Liver (tissue), 3 donors: ENCODE data around the gene SMIM36.
"Not testable (repeated sequence)": the region's sequence is repeated elsewhere in the genome, so short reads cannot be mapped to it uniquely, and the experiment has no call there.

Experiments
- ATF3 ChIP-seq: IDR thresholded peaks from 2 replicates; pipeline ENCODE4 v1.6.1; 2016; ENCODE audit warnings: antibody characterized with exemption
- CTCF ChIP-seq: fragments of 150-350 bp; IDR thresholded peaks from 2 replicates; pipeline ENCODE4 v1.5.1; 2017; ENCODE audit warnings: improper control_type of control experiment, low read depth, low read length; ENCODE audit not compliant: missing input control
- JUND ChIP-seq, 2 donors: IDR thresholded peaks; 2 replicates each; pipeline ENCODE4 v1.6.1; 2016; ENCODE audit warnings: antibody characterized with exemption in 2 of 2
- MAX ChIP-seq: IDR thresholded peaks from 2 replicates; pipeline ENCODE4 v1.6.1; 2016; ENCODE audit warnings: antibody characterized with exemption
- REST ChIP-seq: IDR thresholded peaks from 2 replicates; pipeline ENCODE4 v1.6.1; 2016; ENCODE audit warnings: antibody characterized with exemption, mild to moderate bottlenecking
- RXRA ChIP-seq, 2 donors: IDR thresholded peaks; 2 replicates each; pipeline ENCODE4 v1.6.1; 2017 to 2018; ENCODE audit warnings: antibody characterized with exemption in 2 of 2, mild to moderate bottlenecking in 1 of 2
- SP1 ChIP-seq: IDR thresholded peaks from 2 replicates; pipeline ENCODE4 v1.6.1; 2018; ENCODE audit warnings: antibody characterized with exemption, mild to moderate bottlenecking
- TAF1 ChIP-seq: conservative IDR thresholded peaks from 2 replicates; pipeline ENCODE4 v1.6.1; 2016; ENCODE audit warnings: antibody characterized with exemption, mild to moderate bottlenecking
- YY1 ChIP-seq: IDR thresholded peaks from 2 replicates; pipeline ENCODE4 v1.6.1; 2016; ENCODE audit warnings: antibody characterized with exemption, mild to moderate bottlenecking
- ZBTB33 ChIP-seq: IDR thresholded peaks from 2 replicates; pipeline ENCODE4 v1.6.1; 2016; ENCODE audit warnings: antibody characterized with exemption
- donor health status: healthy.
- donor health status: healthy.

- TF ChIP-seq CTCF; JUND (IDR thresholded peaks at IDR 0.05); MAX; SP1; TAF1; YY1; ATF3; REST; ZBTB33; RXRA (IDR thresholded peaks at IDR 0.05): not testable (repeated sequence)
Measured at GRCh38 chr17:55422828-55423164, 88.5 kb downstream of the SMIM36 start.
